Ureter (tissue), 1 donor: ENCODE results near the gene APOL1. TPM values are rescaled to one million over a fixed set of nuclear protein-coding genes. Genes with fewer than 3 reads are reported as not detected.

Experiments
- DNase-seq: peaks from one replicate; pipeline ENCODE4 v3.0.0-alpha.2; 2020; ENCODE audit warnings: low spot score
- total RNA-seq: library from RNA; stranded (reverse); gene quantifications from one replicate; pipeline ENCODE4 v1.2.4, GENCODE V29; 2023
- donor health status: DM: yes; HTN: yes; CAD: no.

Gene APOL1
- total RNA-seq, 1 donor from 2014 or later = 115 TPM

DNA sequence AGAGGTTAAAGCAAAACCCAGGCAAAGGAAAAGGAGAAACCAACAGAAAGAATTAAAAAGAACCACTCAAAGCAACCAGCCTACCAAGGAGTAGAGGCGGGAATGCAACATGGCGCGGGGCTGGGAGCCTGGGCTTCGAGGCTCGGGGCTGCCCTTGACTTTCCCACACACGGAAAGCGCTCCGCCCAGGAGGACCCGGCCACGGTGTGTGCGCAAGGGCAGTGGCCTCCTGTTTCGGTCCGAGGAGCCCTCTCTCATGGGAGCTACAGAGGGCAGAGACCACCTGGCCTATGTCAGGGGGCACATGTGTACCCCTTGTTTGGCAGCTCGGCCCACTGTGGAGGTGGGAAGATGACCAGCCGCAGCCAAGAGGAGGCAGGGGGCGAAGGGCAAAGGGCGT is 55.9 kb downstream of the APOL1 start:
- no peak for DNase-seq

DNA sequence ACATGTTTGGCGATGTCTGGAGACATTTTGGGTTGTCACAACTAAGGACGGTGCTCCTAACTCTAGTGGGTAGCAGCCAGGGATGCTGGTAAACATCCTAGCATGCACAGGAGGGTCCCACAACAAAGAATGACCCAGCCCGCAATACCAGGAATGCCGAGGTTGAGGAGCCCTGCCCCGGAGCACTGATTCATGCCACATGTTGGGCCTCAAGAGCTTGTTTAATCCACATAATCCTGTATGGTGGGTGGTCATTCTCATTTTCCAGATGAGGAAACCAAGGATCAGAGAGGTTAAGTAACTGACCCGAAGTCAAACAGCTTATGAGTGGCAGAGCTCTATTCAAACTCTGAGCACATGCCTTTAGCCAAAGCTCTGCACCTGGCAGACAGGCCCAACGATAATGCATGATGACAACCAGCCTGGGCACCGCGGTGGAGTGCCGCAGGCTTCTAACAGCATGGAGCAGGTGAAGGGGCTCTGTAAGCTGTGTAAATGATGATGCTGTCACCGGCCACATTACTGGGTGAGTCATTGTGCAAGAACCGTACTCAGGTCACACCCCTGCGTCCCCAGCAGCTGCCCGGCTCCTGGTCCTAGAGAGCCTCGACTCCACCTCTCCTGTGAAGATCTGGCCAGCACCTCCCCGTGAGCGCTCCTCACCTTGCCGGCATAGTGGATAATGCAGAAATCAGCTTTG is 58.6 kb downstream of the APOL1 start:
- DNase-seq = no peak

DNA sequence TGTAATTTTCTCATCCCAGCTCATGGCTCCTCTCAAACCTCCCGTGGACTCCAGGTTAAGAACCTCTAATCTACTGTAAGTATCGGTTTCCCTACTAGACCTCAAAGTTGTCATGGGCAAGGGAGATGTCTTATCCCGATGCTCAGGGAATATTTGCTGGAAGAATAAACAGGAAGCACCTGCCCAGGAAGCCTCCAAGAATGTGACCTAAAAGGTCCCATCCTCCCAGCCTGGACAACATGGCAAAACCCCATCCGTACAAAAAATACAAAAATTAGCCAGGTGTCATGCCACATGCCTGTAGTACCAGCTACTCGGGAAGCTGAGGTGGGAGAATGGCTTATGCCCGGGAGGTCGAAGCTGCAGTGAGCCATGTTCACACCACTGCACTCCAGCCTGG is 62.4 kb downstream of the APOL1 start:
- no peak for DNase-seq

DNA sequence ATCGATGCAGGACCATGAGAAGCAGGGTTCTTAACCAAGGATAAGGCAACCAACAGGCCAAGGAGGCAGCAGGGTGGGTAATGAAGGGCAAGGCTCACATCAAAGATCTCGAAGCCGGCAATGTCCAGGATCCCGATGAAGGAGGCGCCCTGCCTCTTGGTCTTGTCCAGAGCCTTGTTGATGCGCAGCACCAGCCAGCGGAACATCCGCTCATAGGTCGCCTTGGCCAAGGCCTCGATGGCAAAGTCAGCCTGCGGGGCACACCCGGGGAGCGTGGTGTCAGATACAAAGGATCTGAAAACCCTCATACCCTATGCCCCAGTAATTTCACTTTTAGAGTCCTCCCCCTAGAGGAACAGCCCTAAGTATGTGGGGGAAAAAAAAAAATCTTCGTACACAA is 63.5 kb downstream of the APOL1 start:
- no peak for DNase-seq

Other genes with a start within 250 kb of the APOL1 start
- gene RBFOX2, start 224.3 kb upstream of the APOL1 start, total RNA-seq = 115 TPM
- gene APOL3, start 92.4 kb upstream of the APOL1 start, total RNA-seq = 47.4 TPM
- gene APOL4, start 51.3 kb upstream of the APOL1 start, total RNA-seq = 34.4 TPM
- 52.7 TPM for gene APOL2, start 13.6 kb upstream of the APOL1 start, total RNA-seq
- gene MYH9, start 134.8 kb downstream of the APOL1 start, total RNA-seq = 810 TPM
- 88.2 TPM for gene TXN2, start 228.5 kb downstream of the APOL1 start, total RNA-seq